Stimulated activated CD8-positive, alpha-beta memory T cell treated with anti-CD3 and anti-CD28 coated beads, Interleukin-15, amount 100 ng/mL, for 48 hours (primary cell): Measurements from ENCODE around the gene RBSN.

ENCODE experiments used
- DNase-seq, 2 donors: peaks; one replicate each; pipeline ENCODE4 v3.0.0-alpha.2; 2020; ENCODE audit warnings: low read depth in 2 of 2

The RBSN gene

GRCh38 chr3:15060029-15060428 is 38.9 kb downstream of the RBSN start:
- DNase-seq, result no peak

GRCh38 chr3:15056676-15057404 is 42.1 kb downstream of the RBSN start:
- no peak for DNase-seq

- peak; percentile 54 to 63 for DNase-seq
These were observed 43.9 kb downstream of the RBSN start for GRCh38 chr3:15055019-15055557.

- DNase-seq, result no peak
These were observed 45.4 kb downstream of the RBSN start for GRCh38 chr3:15053541-15053940.

- no peak for DNase-seq
These were observed 46.4 kb downstream of the RBSN start for GRCh38 chr3:15052335-15053242.

- peak; percentile 21 to 22 for DNase-seq
These were observed 47.4 kb downstream of the RBSN start for GRCh38 chr3:15051531-15051930.

- DNase-seq, result no peak
These were observed 48.4 kb downstream of the RBSN start for GRCh38 chr3:15050405-15051092.

- DNase-seq, result no peak
These were observed 49.4 kb downstream of the RBSN start for GRCh38 chr3:15049584-15049983.

- no peak for DNase-seq
These were observed 53.3 kb downstream of the RBSN start for GRCh38 chr3:15045667-15046066.

GRCh38 chr3:15044326-15044725 is 54.6 kb downstream of the RBSN start:
- no peak for DNase-seq

GRCh38 chr3:15043408-15044171 is 55.4 kb downstream of the RBSN start:
- DNase-seq, result no peak

GRCh38 chr3:15042936-15043335 is 56.0 kb downstream of the RBSN start:
- no peak for DNase-seq

- no peak for DNase-seq
These were observed 57.0 kb downstream of the RBSN start for GRCh38 chr3:15041950-15042349.

- no peak for DNase-seq
These were observed 58.1 kb downstream of the RBSN start for GRCh38 chr3:15040844-15041243.

GRCh38 chr3:15038306-15038705 is 60.6 kb downstream of the RBSN start:
- DNase-seq, result no peak

GRCh38 chr3:15033103-15033502 is 65.8 kb downstream of the RBSN start:
- no peak for DNase-seq

- no peak for DNase-seq
These were observed 66.3 kb downstream of the RBSN start for GRCh38 chr3:15032650-15033049.

- DNase-seq, result no peak
These were observed 69.3 kb downstream of the RBSN start for GRCh38 chr3:15029625-15030024.

- DNase-seq, result no peak
These were observed 75.2 kb downstream of the RBSN start for GRCh38 chr3:15023719-15024118.

- no peak for DNase-seq
These were observed 75.7 kb downstream of the RBSN start for GRCh38 chr3:15023249-15023648.
